HepG2 (cell line): ENCODE measurements around the gene SGIP1. TPM values are rescaled to one million over a fixed set of nuclear protein-coding genes. Genes with fewer than 3 reads are reported as not detected.

Experiments used
- ATAC-seq: fragments of 200-7000 bp; cut with Tn5 transposase; 3 replicates; pipeline ENCODE4 v1.9.1; 2020; ENCODE audit warnings: mild to moderate bottlenecking, moderate library complexity
- BruUV-seq: library from RNA; stranded (reverse); fragments of 400-500 nt; replicated peaks from 2 replicates; lab custom pipeline; 2021; lab: Mats Ljungman, UMichigan
- CTCF ChIA-PET: fragments of 300-600 bp; formaldehyde crosslinking; extraction: SDS; loops from one replicate; lab custom pipeline; 2021; ENCODE audit warnings: low total read pairs, inconsistent platforms, low intra/inter-chr PET ratio; lab: Yijun Ruan, JAX
- POLR2A ChIA-PET: fragments of 350-600 bp; sonication (Branson Sonifier 250); formaldehyde crosslinking; loops from one replicate; lab custom pipeline; 2020; ENCODE audit warnings: antibody characterized with exemption, inconsistent platforms; lab: Yijun Ruan, JAX
- DNase-seq: peaks from one replicate; pipeline ENCODE4 v3.0.0-alpha.2; 2015; ENCODE audit warnings: low spot score
- FAIRE-seq: peaks from 3 replicates; lab custom pipeline; 2011; peaks lifted over from hg19 to GRCh38; lab: Jason Lieb, UNC
- H2AFZ ChIP-seq: one replicate; pipeline ENCODE4 v1.6.1; 2011; ENCODE audit warnings: low read length, inconsistent platforms
- H3K27ac ChIP-seq: fragments of 300-600 bp; 3 replicates; pipeline ENCODE4 v1.8.0; 2011; ENCODE audit warnings: mixed run types, mild to moderate bottlenecking, mixed read lengths, low read length, inconsistent platforms; ENCODE audit not compliant: insufficient read depth; ENCODE audit errors: extremely low read length
- H3K27me3 ChIP-seq, 2 experiments: fragments of 200-600 bp in 1 of 2; 2 replicates in 1 of 2; 3 replicates in 1 of 2; pipeline versions ENCODE4 v1.6.0 to v1.8.0; 2011; ENCODE audit warnings: low read length in 2 of 2, mild to moderate bottlenecking in 2 of 2, moderate library complexity in 2 of 2, inconsistent platforms in 1 of 2; ENCODE audit not compliant: insufficient read depth in 2 of 2, control insufficient read depth in 1 of 2
- H3K36me3 ChIP-seq, 2 experiments: fragments of 200-600 bp in 1 of 2; replicated peaks in 1 of 2; 2 replicates in 1 of 2; 3 replicates in 1 of 2; pipeline versions ENCODE4 v1.5.1 to v1.8.0; 2011; ENCODE audit warnings: low read length in 2 of 2, inconsistent platforms in 1 of 2; ENCODE audit not compliant: insufficient read depth in 2 of 2, control insufficient read depth in 1 of 2
- H3K4me1 ChIP-seq: 2 replicates; pipeline ENCODE4 v1.5.1; 2012; ENCODE audit warnings: low read length, inconsistent platforms; ENCODE audit not compliant: insufficient read depth
- H3K4me2 ChIP-seq: 2 replicates; pipeline ENCODE4 v1.6.0; 2011; ENCODE audit warnings: low read depth, low read length, inconsistent platforms
- H3K4me3 ChIP-seq, 3 experiments: fragments of 200-600 bp in 1 of 3; sonication (generic), shearing (Covaris generic) in 1 of 3; replicated peaks in 1 of 3; 2 replicates each; pipeline ENCODE4 v1.5.1; 2011 to 2016; ENCODE audit warnings: low read length in 3 of 3, inconsistent platforms in 2 of 3, low read depth in 2 of 3, mild to moderate bottlenecking in 2 of 3, control low read depth in 1 of 3, mixed read lengths in 1 of 3; ENCODE audit not compliant: insufficient read depth in 1 of 3
- H3K79me2 ChIP-seq: one replicate; pipeline ENCODE4 v1.6.1; 2011; ENCODE audit warnings: low read length, inconsistent platforms; ENCODE audit not compliant: insufficient read depth
- H3K9ac ChIP-seq: 2 replicates; pipeline ENCODE4 v1.6.0; 2011; ENCODE audit warnings: mild to moderate bottlenecking, low read depth, low read length, inconsistent platforms; ENCODE audit not compliant: insufficient read depth
- H3K9me3 ChIP-seq: 2 replicates; pipeline ENCODE4 v1.5.1; 2012; ENCODE audit warnings: mild to moderate bottlenecking, low read length
- H4K20me1 ChIP-seq: 2 replicates; pipeline ENCODE4 v1.6.0; 2011; ENCODE audit warnings: inconsistent platforms, mild to moderate bottlenecking, low read length, moderate library complexity; ENCODE audit not compliant: insufficient read depth
- GTF3A ChIP-seq: sonication (generic); formaldehyde crosslinking; conservative IDR thresholded peaks from 2 replicates; pipeline ENCODE4 v1.4.0; 2020; ENCODE audit warnings: mild to moderate bottlenecking, missing genetic modification reagents
- HCFC1 ChIP-seq: fragments of 150-350 bp; IDR thresholded peaks from 2 replicates; pipeline ENCODE4 v1.6.1; 2014; ENCODE audit warnings: low read depth, low read length
- HMG20A ChIP-seq: IDR thresholded peaks from 2 replicates; pipeline ENCODE4 v1.6.1; 2016; ENCODE audit warnings: borderline replicate concordance
- MIER3 ChIP-seq: IDR thresholded peaks from 2 replicates; pipeline ENCODE4 v1.6.1; 2016; ENCODE audit warnings: missing compliant biosample characterization, borderline replicate concordance
- SRY ChIP-seq: sonication (generic); formaldehyde crosslinking; IDR thresholded peaks from 2 replicates; pipeline ENCODE4 v1.8.0; 2022; ENCODE audit warnings: mild to moderate bottlenecking, missing genetic modification reagents
- ZNF264 ChIP-seq: sonication (generic); formaldehyde crosslinking; IDR thresholded peaks from 2 replicates; pipeline ENCODE4 v1.4.0; 2020; ENCODE audit warnings: missing genetic modification reagents
- ZNF354B ChIP-seq: sonication (generic); formaldehyde crosslinking; IDR thresholded peaks from 2 replicates; pipeline ENCODE4 v1.8.0; 2022; ENCODE audit warnings: mild to moderate bottlenecking, missing genetic modification reagents
- ZNF720 ChIP-seq: sonication (generic); formaldehyde crosslinking; IDR thresholded peaks from 2 replicates; pipeline ENCODE4 v1.4.0; 2020; ENCODE audit warnings: missing genetic modification reagents
- WGBS: methylation state at CpG from one replicate; pipeline ENCODE4 v1.1.6; 2017; ENCODE audit warnings: low lambda C conversion rate; 5-methylcytosine and 5-hydroxymethylcytosine counted together
- in situ Hi-C: cut with HindIII; loops from 2 replicates; pipeline ENCODE4 v1.10.0; 2017; ENCODE audit warnings: low pct_unique_long_range_greater_than_20kb; ENCODE audit not compliant: extremely low pct_ligation_motif_present
- intact Hi-C: fragments of 100-400 bp; cut with micrococcal nuclease; formaldehyde crosslinking; loops from one replicate; pipeline ENCODE4 v1.10.0; 2022; ENCODE audit not compliant: unreplicated experiment
- polyA plus RNA-seq, 8 experiments: library from polyadenylated mRNA; depleted of rRNA in 3 of 8; stranded (reverse) in 7 of 8; unstranded in 1 of 8; fragments of >200 nt; fragmentation: Illumina TruSeq in 4 of 8; extraction: Trizol in 4 of 8; gene quantifications; 2 replicates each; pipeline versions ENCODE4 v1.2.1 to v1.2.3, GENCODE V29; 2011 to 2016; ENCODE audit warnings: low read depth in 4 of 8, missing spikeins in 1 of 8, mixed read lengths in 1 of 8; ENCODE audit not compliant: insufficient read depth in 1 of 8
- total RNA-seq, 5 experiments: library from RNA; depleted of rRNA; stranded (reverse); fragments of >200 nt; fragmentation: Illumina TruSeq; extraction: Trizol; gene quantifications; 2 replicates each; pipeline ENCODE4 v1.2.3, GENCODE V29; 2016; ENCODE audit warnings: low read depth in 1 of 5
- TF ChIP-seq, protein P1 (sequence below): sonication (generic); formaldehyde crosslinking; IDR thresholded peaks from 2 replicates; pipeline ENCODE4 v1.8.0; 2022; ENCODE audit warnings: missing genetic modification reagents, mild to moderate bottlenecking, moderate library complexity, borderline replicate concordance

The SGIP1 gene
- total and polyA plus RNA-seq, 2 of the 13 experiments (the other 11 are each of a cell fraction or from before 2014, with no cell fraction given): not detected

DNA sequence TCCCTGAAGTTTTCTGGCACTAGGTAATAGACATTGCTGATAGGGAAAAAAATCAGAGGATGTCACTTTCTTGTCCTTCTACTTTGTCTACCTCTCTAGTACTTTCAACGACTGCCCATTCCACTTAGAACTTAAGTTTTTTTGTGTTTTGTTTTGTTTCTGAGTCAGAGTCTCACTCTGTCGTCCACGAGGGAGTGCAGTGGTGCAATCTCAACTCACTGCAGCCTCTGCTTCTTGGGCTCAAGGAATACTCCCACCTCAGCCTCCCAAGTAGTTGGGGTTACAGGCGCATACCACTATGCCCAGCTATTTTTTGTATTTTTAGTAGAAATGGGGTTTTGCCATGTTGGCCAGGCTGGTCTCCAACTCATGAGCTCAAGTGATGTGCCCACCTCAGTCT, 79.2 kb downstream of the SGIP1 start:
- intact Hi-C loops (no loop called here), in situ Hi-C loops (no loop called here)
- Histone ChIP-seq H2AFZ (no peak overlapping the region), H3K27me3 (no peaks in the 10 kb centered on the region), H3K4me1 (no peaks in the 10 kb centered on the region), H3K4me3 (no peak overlapping the region), H3K9ac (no peak overlapping the region), H3K27ac (no peak overlapping the region), H3K36me3 (no peaks in the 10 kb centered on the region), H3K4me2 (no peak overlapping the region), H3K9me3 (no peaks in the 10 kb centered on the region), H3K79me2 (no peaks in the 10 kb centered on the region), H4K20me1 (no peaks in the 10 kb centered on the region)
- WGBS: 13% methylated on average over 4 of the region's 4 CpGs
- DNase-seq: no peak
- FAIRE-seq: no peak
- TF ChIP-seq MIER3 (no peak), SRY (no peak), HMG20A (no peak), ZNF720 (CRISPR knock-in tag) (no peak), ZNF354B (CRISPR knock-in tag) (no peak), GTF3A (CRISPR knock-in tag) (no peak), ZNF264 (CRISPR knock-in tag) (no peak), HCFC1 (no peak)
- TF ChIP-seq, protein P1, sequence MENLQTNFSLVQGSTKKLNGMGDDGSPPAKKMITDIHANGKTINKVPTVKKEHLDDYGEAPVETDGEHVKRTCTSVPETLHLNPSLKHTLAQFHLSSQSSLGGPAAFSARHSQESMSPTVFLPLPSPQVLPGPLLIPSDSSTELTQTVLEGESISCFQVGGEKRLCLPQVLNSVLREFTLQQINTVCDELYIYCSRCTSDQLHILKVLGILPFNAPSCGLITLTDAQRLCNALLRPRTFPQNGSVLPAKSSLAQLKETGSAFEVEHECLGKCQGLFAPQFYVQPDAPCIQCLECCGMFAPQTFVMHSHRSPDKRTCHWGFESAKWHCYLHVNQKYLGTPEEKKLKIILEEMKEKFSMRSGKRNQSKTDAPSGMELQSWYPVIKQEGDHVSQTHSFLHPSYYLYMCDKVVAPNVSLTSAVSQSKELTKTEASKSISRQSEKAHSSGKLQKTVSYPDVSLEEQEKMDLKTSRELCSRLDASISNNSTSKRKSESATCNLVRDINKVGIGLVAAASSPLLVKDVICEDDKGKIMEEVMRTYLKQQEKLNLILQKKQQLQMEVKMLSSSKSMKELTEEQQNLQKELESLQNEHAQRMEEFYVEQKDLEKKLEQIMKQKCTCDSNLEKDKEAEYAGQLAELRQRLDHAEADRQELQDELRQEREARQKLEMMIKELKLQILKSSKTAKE: no peak
- ATAC-seq: no peak
- no TSS peak for BruUV-seq
- ChIA-PET CTCF (no interaction called here), POLR2A (no interaction called here)
